ENCODE measurements around the gene AGAP1.

Gene AGAP1

GRCh38 chr2:235533198-235533597 lies 39.4 kb downstream of the AGAP1 start:
- no peak for DNase-seq (ENCODE audit: low read depth in 2 of 2)

GRCh38 chr2:235533616-235534385 lies 40.0 kb downstream of the AGAP1 start:
- DNase-seq (ENCODE audit: low read depth in 2 of 2), result no peak

- DNase-seq (ENCODE audit: low read depth in 2 of 2), result no peak
These were observed 41.0 kb downstream of the AGAP1 start for GRCh38 chr2:235534678-235535422.

DNA sequence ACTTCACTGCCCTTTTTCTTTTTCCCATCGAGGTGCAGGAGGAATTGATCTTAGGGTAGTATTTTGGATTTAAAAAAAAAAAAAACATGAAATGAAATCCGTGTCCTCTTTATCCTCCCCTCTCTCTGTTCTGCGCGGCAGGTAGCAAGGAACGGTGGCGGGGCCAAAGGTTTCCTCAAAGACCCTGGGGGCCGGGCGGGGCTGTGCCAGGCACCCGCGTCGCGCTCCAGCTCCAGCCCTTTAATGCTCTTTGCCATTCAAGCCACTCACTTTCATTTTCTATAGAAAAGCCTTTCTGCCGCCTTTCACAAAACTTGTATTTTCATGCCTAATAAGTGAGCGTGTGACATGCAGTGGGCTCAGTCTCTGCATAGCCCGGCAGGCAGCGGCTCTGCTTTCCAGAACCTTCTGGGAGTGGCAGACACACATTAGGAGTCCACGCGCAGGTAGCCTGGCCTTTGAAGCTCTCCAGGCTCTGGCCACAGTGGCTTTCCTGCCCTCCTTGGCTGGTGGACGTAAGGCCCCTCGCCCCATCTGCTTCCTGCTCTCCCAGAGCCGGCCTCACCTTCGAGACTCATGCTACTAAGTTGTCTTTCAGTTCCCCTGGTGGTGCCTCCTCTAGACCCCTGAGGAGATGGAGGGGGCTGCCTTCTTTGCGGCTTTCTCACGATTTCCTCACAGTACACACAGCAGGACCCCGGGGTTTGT lies 41.7 kb downstream of the AGAP1 start:
- DNase-seq (ENCODE audit: low read depth in 2 of 2), result no peak

GRCh38 chr2:235536711-235537110 lies 42.9 kb downstream of the AGAP1 start:
- DNase-seq (ENCODE audit: low read depth in 2 of 2), result no peak

- DNase-seq (ENCODE audit: low read depth in 2 of 2), result no peak
These were observed 43.3 kb downstream of the AGAP1 start for GRCh38 chr2:235537186-235537585.

GRCh38 chr2:235537587-235537986 lies 43.7 kb downstream of the AGAP1 start:
- DNase-seq (ENCODE audit: low read depth in 2 of 2), result no peak

DNA sequence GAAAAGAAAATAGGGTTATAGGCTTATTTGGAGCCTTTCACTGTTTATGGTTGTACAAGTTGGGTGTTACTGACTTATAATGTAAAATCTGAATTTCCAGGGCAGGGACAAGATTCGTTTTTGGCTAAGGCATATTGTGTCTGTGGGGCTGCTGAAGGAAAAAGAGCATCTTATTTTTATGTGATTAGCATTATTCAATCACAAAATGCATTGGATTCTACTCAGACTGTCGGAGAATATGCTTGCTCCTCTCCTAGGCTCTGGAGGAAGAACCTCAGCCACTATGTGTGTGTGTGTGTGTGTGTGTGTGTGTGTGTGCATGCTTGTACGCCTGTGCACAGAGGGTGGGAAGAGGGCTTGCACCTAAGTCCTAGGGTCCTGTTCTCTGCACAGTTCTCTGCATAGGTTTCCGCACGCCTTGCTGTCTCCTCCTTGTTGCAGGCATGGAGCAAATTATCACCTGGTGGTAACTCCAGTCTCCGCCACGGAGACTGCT lies 44.3 kb downstream of the AGAP1 start:
- DNase-seq (ENCODE audit: low read depth in 2 of 2), result no peak

DNA sequence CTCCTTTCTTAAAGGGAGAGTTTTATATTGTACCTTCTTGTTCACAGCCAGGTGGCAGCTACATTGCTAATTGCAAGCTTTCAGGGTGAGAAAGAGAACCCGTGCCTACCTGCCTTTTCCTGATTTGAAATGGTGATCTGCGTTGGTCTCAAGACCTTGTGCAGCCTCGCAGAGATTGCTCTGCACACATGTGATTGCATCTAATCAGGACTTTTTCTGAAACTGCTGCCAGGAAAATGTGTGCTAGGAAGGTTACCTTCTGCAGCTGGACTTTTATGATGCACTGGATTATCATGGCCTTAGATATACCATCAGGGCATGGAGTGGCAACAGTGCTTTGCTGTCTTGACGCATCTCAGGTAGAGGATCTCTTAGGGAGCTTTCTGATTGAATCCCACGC lies 45.1 kb downstream of the AGAP1 start:
- DNase-seq (ENCODE audit: low read depth in 2 of 2), result no peak

- DNase-seq (ENCODE audit: low read depth in 2 of 2), result no peak
These were observed 45.9 kb downstream of the AGAP1 start for GRCh38 chr2:235539773-235540172.

- DNase-seq (ENCODE audit: low read depth in 2 of 2), result no peak
These were observed 47.2 kb downstream of the AGAP1 start for GRCh38 chr2:235541016-235541415.

- DNase-seq (ENCODE audit: low read depth in 2 of 2), result no peak
These were observed 48.2 kb downstream of the AGAP1 start for GRCh38 chr2:235541838-235542549.

DNA sequence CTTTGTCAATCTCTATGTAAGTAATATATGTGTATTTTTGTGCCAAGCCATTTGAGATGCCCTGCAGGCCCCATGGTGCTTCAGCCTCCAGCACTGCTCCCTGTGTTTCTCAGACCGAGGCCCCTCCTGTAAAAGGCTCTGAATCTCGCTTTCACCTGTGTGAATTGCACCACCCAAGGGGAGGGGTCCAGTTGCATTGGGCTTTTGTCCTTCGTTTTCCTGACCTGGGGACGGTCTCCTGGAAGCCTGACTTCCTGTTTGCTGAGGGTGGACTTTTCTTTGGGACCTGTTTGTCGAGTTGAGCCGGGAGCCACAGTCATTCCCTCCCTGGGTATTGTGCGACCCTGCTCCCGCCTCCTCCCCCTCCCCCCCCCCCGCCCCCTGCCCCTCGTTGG lies 48.9 kb downstream of the AGAP1 start:
- DNase-seq (ENCODE audit: low read depth in 2 of 2), result no peak

- DNase-seq (ENCODE audit: low read depth in 2 of 2), result no peak
These were observed 49.4 kb downstream of the AGAP1 start for GRCh38 chr2:235543128-235543750.

DNA sequence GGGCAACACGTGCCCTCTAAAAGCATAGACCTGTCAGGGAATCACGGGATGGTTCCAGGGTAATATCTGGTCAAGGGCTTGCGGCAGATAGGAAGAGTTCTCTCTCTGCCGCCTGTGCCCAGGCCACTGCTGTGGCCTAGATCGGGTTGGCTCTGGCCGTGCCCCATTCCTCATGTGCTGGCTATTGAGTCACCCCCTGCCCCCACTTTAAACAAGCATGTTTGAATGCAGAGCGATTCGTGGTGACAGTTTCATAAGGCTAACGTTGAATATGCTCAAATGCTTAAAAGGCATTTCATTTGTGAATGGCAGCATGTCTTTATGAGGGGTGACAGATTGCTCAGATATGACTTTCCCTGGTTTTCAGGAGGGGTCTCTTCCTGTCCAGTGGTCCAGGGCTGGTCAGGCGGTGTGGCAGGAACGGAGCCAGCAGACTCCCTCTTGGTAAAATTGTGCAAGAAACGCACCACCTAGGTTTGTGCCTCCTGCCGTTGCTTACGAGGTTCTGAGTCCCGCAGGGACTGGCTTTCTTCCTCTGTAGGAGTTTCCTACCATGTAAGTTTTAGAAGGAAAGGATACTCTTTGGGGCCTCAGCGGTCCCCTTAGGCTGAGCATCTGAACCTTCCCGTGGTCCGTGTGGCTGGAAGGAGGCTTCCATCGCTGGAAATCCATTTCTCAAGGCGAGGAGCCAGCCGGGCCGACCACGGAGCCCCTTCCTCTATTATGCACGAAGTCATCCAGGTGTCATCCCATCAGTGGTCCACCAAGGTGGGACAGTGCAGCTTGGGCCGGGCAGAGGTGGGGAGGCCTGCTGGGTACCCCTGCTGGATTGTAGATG lies 50.2 kb downstream of the AGAP1 start:
- DNase-seq (ENCODE audit: low read depth in 2 of 2), result no peak

GRCh38 chr2:235544689-235544969 lies 50.8 kb downstream of the AGAP1 start:
- no peak for DNase-seq (ENCODE audit: low read depth in 2 of 2)

DNA sequence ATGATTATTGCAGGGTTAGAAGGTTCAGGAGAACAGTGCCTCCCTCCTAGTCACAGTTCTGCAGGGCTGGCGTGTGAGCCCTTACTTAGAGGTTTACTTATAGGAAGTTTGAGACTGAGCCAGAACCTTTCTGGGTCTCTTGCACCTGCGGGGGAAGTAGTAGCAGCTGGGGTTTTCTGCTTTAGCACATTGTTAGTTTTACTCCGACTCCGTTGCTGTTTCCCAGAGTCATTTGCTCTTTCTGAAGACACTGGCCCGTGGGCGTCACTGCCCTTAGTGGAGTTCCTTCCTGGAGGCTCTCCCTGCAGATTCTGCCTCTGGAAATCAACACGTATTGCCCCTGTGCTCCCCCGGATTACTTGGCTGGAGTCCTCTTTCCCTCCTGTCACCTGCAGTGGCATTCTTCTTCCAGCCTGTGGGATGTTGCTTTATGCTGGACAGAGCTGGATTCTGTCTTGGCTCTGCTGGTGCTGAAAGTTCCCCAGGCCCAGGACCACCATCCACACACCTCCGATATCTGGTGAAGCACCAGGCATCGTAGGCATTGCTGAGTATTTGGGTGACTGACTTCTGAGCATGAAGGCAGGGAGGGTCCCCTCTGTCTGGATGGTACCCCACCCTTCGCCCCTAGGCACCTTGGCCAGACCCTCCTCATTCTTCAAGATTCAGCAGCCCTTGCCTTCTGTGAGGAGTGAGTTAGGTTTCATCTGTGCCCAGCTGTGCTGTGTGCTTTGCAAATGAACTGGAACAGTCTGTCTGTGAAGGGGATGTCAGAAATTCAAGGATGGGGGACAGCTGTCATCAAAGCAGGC lies 51.7 kb downstream of the AGAP1 start:
- DNase-seq (ENCODE audit: low read depth in 2 of 2), result no peak

- DNase-seq (ENCODE audit: low read depth in 2 of 2), result no peak
These were observed 52.2 kb downstream of the AGAP1 start for GRCh38 chr2:235546151-235546435.

GRCh38 chr2:235546436-235546835 lies 52.6 kb downstream of the AGAP1 start:
- no peak for DNase-seq (ENCODE audit: low read depth in 2 of 2)

DNA sequence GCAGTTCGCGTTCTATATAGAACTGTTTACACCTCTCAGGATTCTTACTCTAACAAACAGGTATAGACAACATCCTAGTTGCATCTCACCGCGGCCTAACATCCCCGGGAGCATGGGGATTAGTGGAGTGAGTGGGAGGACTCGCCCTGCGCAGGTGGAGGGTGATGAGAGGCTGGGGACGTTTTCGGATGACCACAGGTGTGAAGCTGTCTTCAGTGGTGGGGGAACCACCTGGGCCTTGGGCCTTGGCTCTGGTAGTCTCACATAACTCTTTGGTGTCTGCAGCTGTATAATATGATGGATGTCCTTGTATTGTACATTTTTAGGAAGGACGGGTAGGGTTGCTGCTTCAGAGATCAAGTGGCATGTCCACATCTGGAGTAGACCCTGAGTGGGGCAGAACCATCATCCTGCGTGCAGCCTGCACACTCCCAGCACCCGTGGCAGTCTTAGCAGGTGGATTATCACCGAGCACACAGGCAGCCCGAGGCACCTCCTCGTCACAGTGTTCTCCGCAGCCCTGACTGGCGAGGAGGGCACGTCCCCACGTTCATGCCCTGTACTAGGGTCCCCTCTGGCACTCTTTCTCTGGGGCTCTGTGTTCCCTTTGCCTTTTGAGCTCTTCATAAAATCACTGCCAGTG lies 56.0 kb downstream of the AGAP1 start:
- no peak for DNase-seq (ENCODE audit: low read depth in 2 of 2)
